Measurements from ENCODE around the gene OR6C76.

OR6C76 gene

DNA sequence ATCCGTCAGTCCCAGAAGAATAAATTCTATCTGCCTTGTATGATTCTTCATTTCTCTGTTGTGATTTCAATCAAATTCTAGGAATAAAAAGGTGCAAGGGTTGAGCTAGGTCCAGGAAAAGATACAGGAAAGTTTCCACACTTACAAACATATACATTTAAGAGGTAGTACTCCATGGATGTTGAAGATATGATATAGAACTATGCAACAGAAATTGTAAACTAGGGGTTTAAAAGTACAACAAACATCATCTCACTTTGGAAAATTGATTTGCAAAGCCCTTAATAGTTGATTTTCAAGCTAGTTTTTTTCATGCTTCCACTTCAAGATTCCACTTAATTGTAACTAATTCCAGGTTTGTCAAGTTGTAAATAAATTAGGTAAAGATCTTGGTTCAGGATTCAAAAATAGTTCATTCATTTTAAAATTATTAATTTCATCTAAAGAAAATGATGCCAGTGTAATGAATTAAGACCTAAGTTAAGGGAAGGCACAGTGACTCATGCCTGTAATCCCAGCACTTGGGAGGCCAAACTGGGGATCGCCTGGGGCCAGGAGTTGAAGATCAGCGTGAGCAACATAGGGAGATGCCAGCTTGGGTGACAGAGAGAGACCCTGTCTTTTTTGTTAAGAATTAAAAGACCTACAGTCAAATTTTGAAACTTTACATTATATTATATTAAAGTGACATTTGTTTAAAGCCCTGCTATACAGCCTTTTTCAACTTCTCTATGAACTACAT is 44.2 kb downstream of the OR6C76 start, which contains the start of gene OR6C70:
TSS of gene OR6C70 (minus strand) at position 51 of the 742 bp plus-strand sequence. CDS start at position 51, 0 bp downstream.
- DNase-seq: no peak

DNA sequence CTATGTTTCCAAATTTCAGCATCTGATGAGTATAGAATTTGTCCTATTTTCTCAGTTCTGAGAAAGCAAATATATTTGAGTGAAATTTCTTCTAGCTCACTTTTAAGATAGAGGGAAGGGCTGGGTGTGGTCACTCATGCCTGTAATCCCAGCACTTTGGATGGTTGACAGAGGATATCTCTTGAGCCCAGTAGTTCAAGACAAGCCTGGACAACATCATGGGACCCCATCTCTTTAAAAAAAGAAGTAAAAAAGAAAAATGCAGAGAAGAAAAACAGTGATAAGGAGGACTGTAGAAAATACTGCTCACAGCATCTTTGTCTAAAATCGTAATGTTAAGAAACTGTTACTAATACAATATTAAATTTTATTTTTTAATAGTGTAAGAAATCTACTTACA is 46.2 kb downstream of the OR6C76 start:
- DNase-seq: no peak
